ENCODE results near the gene STPG1. TPM values are rescaled to one million over a fixed set of nuclear protein-coding genes. Genes with fewer than 3 reads are reported as not detected.

Gene STPG1
- total and polyA plus RNA-seq, 2 of the 13 experiments (the other 11 are each of a cell fraction or from before 2014, with no cell fraction given) = 3.4 to 4.3 TPM

GRCh38 chr1:24417681-24418080 lies 4.1 kb upstream of the STPG1 start (continued):
- no peak for TF ChIP-seq KIAA2018 (CRISPR knock-in tag; IDR thresholded peaks at IDR 0.05; ENCODE audit: borderline replicate concordance)
- no peak for TF ChIP-seq SPEN (CRISPR knock-in tag; IDR thresholded peaks at IDR 0.05; ENCODE audit: low read depth)

DNA sequence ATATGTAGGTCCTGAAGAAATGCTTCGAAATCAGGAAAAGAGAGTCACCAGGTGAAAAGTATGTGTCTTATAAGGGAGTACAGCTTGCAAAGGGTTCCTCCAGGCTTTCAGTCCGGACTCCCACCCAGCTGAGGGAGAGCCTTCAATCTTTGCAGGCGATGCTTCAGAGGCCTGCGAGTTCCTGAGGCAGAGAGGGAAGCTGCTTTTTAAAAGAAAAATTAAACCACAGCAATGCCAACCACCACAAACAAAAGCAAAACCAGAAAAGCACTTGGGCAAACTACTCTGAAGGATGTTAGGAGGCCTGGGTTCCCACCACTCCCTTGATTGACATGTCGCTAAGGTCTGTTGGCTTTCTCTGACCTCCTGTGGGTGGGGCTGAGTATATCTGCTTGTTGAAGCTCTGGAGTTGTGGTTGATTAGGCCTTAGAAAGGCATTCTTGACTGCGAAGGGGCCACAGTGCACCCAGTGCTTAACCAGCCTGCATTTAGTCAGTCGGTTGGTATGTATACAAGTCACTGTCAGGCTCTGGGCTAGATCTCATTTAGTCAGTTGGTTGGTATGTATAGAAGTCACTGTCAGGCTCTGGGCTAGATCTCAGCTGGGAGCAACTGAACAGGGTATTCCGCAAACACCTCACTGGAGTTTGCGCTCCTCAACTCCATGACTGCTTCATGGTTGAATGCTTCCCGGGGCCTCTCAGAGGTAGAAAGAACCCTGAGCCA lies 3.2 kb upstream of the STPG1 start:
- Histone ChIP-seq H2AFZ (ENCODE audit: low read length) (peak overlapping the region; percentile 97), H3K36me3 (replicated peaks in 1 of 2; ENCODE audit: control insufficient read depth in 1 of 2, insufficient read depth in 2 of 2, low read length in 2 of 2) (peaks cover 0 to 5% of the 10 kb centered on the region in 2 experiments; a peak in 1 of 5 replicates), H3K79me2 (ENCODE audit: insufficient read depth, low read length) (no peaks in the 10 kb centered on the region), H3K27ac (ENCODE audit: extremely low read length, insufficient read depth, low read length) (no peak overlapping the region), H3K27me3 (ENCODE audit: control insufficient read depth in 1 of 2, insufficient read depth in 2 of 2, low read length in 2 of 2) (no peaks in the 10 kb centered on the region; a peak in 1 of 5 replicates), H4K20me1 (ENCODE audit: insufficient read depth, low read length) (no peaks in the 10 kb centered on the region), H3K4me1 (ENCODE audit: insufficient read depth, low read length) (peaks cover 38% of the 10 kb centered on the region), H3K4me2 (ENCODE audit: low read depth, low read length) (peak overlapping the region; percentile 93), H3K9me3 (ENCODE audit: low read length) (no peaks in the 10 kb centered on the region), H3K4me3 (replicated peaks in 1 of 3; ENCODE audit: insufficient read depth in 1 of 3, low read depth in 2 of 3, low read length in 3 of 3) (peak overlapping the region; percentile 75 to 77 (median 75)), H3K9ac (ENCODE audit: insufficient read depth, low read depth, low read length) (peak overlapping the region; percentile 42)
- BruUV-seq (replicated peaks) = no TSS peak
- intact Hi-C loops (cut with micrococcal nuclease; ENCODE audit: unreplicated experiment) (loop anchor here (10.0 kb wide), 1 partner anchor 88 kb away; the partner anchor contains the start of gene RCAN3), in situ Hi-C loops (cut with HindIII; ENCODE audit: extremely low pct_ligation_motif_present, low pct_unique_long_range_greater_than_20kb) (no loop called here)
- CTCF ChIA-PET (ENCODE audit: low intra/inter-chr PET ratio, low total read pairs) = no interaction called here
- peak; percentile 23 for FAIRE-seq
- ATAC-seq = no peak
- POLR2A ChIA-PET = no interaction called here
- peak; percentile 48 for DNase-seq (ENCODE audit: low spot score)
- 13% methylated on average over 10 of the region's 10 CpGs for WGBS (ENCODE audit: low lambda C conversion rate)
- no peak for TF ChIP-seq ZNF75D (CRISPR knock-in tag; IDR thresholded peaks at IDR 0.05; ENCODE audit: borderline replicate concordance)
- TF ChIP-seq ZFX (CRISPR knock-in tag; IDR thresholded peaks at IDR 0.05; ENCODE audit: low read depth) = no peak
- TF ChIP-seq SMAD3 (CRISPR knock-in tag; IDR thresholded peaks at IDR 0.05) = no peak
- TF ChIP-seq SPEN (CRISPR knock-in tag; IDR thresholded peaks at IDR 0.05; ENCODE audit: low read depth) = no peak
- no peak for TF ChIP-seq MAFF (IDR thresholded peaks at IDR 0.05; ENCODE audit: low read depth, low read length)
- no peak for TF ChIP-seq CENPT (CRISPR knock-in tag; IDR thresholded peaks at IDR 0.05; ENCODE audit: low read depth)
- no peak for TF ChIP-seq KDM2A (CRISPR knock-in tag; IDR thresholded peaks at IDR 0.05; ENCODE audit: borderline replicate concordance, low read depth)
- TF ChIP-seq U2AF2 (IDR thresholded peaks at IDR 0.05; ENCODE audit: low read depth, low read length) = no peak
- no peak for TF ChIP-seq ZNF274 (CRISPR knock-in tag; IDR thresholded peaks at IDR 0.05)
- TF ChIP-seq ZNF780A (CRISPR knock-in tag; IDR thresholded peaks at IDR 0.05) = no peak
- no peak for TF ChIP-seq KLF16 (CRISPR knock-in tag; IDR thresholded peaks at IDR 0.05)

Data from HepG2 (cell line).